NCI-H146 treated with DMSO at 0.1 percent for 48 hours (cell line): ENCODE results near the gene ADM2.

ENCODE experiments used
- DNase-seq: peaks from one replicate; lab custom pipeline; 2025; ENCODE audit not compliant: unreplicated experiment; lab: John Stamatoyannopoulos, UW

Gene ADM2

DNA sequence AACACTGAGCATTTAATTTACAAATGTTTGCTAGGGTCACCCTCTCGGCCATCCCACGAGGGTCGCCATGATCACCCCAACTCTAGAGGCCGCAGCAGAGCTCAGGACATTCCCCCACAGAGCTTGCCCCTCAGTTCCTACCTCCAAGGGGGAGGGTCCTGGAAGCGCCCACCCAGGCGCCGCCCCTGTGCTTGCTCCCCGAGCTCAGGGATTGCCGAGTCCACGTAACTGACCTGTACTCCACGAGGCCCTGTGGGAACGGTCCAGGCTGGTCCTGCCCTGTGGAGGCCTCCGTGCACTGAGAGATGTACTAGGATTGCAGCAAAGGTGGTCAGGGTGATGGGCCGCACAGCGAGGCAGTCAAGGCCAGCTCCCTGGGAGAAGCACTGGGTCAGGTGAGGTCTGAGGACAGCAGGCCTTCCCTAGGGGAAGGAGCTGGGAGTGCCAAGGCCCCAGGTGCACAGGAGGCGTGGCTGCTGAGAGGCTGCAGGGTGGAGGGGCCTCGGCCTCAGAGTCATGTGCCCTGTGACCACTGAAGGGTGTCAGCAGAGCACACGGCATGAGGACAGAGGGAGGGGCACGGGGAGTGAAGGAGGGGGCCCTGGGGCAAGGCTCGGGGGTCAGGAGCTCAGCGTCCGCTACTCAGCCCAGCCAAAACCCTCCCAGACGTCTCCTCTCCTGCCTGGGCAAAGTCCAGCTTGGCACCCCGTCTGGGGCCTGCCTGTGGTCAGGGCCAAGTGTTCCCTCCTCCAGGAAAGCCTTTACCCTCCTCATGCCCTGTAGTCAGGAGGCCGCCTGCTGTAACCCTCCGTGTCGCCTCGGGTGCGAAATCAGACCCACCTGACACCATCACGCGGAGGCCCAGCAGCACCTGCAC lies 2.9 kb downstream of the ADM2 start:
- no peak for DNase-seq

DNA sequence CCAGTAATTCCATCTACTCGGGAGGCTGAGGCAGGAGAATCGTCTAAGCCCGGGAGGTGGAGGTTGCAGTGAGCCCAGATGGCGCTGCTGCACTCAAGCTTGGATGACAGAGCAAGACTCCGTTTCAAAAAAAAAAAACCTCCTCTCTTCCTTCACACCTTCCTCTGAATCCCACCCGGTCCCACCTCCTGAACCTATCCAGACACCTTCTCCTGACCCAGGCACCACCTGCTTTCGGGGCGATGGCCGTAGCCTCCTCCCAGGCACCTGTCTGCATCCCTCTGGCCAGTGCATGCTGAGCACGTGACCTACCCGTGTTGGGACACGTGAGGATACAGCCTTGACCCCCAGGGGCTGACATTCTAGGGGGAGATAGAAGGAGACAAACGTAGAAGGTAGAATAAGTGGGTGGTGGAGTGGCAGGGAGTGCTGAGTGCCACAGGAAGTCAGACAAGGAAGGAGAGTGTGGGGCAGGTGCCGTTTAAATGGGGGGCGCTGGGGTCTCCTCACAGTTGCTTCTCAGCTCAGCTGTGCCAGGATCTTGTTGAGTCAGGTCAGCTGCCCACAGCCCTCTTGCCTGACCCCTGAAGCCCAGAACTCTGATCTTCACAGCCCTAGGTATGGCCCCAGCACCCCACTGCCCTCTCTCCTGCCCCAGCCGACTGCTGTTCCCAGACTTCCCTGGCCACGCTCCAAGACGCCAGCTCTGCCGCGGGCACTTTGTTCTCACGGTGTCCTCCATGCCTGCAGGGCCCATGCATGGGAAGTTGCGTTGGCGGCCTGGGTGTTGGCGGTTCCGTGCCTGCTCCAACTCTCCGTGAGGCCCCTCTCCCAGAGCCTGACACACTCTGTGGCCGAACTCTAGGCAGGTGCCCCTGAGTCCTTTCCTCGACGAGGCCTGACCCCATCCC lies 4.1 kb downstream of the ADM2 start:
- no peak for DNase-seq

DNA sequence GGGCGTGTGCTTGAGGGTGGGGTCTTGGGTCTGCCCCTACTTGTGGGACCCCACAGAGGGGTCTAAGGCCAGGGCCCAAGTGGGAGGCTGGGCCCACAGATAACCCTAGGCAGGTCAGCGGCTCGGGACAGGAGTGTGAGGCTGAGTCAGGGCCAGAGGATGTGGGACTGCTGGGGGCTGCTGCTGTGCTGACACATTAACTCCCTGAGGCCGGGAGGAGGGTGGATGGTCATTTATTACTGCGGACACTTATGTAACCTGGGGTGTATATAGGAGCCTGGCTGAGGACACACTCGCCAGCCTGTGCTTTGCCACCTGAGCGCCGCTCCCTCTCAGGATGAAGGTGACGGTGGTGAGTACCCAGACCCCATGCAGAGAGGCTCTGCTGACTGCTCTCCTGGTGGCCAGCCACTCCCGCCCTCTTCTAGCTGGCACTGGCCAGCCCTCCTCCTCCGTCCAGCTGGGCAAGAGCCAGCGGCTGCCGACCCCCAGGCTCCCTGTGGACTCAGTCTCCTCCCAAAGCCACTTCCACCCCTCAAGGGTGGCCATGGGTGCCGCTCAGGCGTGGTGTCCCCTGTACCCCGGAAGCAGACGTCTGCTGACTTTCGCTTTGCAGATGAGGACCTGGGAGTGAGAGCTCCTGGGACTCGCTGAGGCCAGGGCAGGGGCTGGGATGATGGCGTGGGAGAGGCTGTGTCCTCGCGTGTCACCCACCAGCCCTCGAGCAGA lies 5.4 kb downstream of the ADM2 start, which contains the start of gene MIOX:
Gene MIOX (plus strand): TSS at position 299 of the 729 bp plus-strand sequence. CDS start 39 bp downstream, at position 338.
- DNase-seq, result no peak

DNA sequence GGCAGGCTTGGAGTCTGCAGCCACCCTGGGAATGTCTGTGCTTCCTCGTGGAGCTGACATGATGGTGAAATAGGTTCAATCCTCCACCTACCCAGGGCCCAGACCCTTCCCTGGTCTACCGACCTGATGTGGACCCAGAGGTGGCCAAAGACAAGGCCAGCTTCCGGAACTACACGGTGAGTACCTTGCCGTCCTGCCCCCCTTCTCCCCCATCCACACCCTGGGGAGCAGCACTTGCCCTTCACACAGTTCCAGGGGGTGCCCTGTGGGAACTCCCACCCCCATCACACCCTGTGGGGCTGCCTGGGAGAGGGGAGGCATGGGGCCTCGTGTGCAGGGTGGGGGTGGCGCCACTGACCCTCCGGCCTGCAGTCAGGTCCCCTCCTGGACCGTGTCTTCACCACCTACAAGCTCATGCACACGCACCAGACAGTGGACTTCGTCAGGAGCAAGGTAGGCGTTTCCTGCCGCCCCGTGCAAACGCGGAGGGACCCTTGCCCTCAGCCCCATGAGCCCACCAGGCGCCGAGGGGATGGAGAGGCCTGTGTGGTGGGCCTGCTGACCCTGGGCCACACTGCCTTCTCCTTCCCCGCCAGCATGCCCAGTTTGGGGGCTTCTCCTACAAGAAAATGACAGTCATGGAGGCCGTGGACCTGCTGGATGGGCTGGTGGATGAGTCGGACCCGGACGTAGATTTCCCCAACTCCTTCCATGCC lies 6.1 kb downstream of the ADM2 start:
- no peak for DNase-seq

DNA sequence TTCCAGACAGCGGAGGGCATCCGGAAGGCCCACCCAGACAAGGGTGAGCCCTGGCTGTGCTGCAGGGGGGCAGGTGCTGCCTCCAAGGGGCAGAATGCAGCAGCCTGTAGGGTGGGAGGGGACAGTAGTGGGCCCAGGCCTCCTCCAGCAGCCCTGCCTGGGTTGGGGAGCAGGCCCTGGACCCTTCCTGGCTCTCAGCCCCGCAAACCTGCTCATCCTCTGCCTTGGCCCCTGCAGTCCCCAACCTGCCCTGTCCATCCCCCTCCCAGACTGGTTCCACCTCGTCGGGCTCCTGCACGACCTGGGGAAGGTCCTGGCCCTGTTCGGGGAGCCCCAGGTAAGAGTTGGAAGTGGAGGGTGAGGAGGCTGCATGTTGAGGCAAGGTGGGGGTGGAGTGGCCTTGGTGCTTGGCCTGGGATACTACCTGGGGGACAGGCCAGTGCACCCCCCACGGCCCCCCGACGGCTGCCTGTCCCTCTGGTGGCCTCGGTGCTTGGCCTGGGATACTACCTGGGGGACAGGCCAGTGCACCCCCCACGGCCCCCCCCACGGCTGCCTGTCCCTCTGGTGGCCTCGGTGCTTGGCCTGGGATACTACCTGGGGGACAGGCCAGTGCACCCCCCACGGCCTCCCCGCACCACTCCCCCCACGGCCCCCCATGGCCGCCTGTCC lies 6.8 kb downstream of the ADM2 start:
- no peak for DNase-seq

DNA sequence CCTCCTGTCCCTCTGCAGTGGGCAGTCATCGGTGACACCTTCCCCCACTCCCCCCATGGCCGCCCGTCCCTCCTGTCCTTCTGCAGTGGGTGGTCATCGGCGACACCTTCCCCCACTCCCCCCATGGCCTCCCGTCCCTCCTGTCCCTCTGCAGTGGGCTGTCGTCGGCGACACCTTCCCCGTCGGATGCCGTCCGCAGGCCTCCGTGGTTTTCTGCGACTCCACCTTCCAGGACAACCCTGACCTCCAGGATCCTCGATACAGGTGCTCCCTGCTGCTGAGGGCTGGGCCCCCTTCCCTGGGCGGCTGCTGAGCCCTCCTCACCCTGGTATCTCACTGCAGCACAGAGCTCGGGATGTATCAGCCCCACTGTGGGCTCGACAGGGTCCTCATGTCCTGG lies 7.5 kb downstream of the ADM2 start:
- no peak for DNase-seq

DNA sequence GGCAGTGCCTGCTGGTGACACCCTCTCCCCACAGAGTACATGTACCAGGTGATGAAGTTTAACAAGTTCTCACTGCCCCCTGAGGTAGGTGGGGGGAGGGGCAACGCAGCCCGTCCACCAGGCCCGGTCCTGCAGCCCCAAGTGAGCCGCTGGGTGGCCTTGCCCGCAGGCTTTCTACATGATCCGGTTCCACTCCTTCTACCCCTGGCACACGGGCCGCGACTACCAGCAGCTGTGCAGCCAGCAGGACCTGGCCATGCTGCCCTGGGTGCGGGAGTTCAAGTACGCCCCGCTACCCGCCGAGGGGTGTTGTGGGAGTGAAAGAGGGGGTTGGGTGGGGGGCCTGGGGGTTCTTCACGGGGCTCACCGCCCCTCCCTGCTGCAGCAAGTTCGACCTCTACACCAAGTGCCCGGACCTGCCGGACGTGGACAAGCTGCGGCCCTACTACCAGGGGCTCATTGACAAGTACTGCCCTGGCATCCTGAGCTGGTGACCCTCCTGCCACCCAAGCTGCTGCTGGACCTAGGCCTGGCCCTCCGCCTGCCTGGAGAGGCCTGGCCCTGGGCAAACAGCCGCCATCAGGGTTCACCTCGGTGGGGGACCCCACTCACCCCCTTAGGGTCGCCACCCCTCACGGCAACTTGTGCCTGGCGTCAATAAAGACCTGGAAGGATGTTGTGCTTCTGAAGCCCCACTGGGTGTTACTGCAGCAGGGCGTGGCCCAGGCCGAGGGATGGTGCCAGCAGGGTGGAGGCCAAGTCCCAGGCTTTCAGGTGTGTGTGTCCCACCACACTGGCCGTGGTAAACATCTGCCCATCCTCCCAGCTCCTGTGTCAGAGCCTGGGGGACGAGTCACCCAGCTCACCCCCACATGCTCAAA lies 8.3 kb downstream of the ADM2 start:
- no peak for DNase-seq

DNA sequence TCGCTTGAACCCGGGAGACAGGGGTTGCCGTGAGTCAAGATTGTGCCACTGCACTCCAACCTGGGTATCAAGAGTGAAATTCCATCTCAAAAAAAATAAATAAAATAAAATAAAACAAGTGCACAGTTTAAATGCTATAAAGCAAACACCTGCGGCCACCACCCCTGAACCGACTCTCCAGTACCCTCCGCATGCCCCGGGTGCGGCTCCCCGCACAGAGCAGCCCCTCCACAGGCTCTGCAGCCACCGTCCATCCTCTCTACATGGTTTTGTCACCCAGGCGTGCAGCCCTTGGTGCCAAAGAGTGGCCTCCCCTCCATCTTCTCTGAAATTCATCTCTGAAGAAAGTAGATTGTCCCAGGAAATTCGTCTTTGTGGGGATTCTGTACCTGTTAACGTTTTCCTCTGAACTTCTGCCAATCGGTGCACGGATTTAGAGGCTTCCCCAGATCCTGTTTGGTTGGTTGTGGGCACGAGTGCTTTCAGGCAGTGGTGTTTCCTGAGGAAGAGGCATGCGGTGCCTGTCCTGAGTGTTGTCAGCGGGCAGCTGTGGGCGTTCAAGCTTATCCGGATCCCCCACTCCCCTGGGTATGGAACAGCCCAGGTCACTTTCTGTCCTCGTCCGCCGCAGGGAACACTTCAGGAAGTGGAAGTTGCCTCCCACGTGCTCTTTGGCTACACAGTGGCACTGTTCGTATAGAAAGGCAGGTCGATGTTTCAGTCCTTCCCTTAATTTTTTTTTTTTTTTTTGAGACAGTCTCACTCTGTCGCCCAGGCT lies 9.4 kb downstream of the ADM2 start:
- no peak for DNase-seq

DNA sequence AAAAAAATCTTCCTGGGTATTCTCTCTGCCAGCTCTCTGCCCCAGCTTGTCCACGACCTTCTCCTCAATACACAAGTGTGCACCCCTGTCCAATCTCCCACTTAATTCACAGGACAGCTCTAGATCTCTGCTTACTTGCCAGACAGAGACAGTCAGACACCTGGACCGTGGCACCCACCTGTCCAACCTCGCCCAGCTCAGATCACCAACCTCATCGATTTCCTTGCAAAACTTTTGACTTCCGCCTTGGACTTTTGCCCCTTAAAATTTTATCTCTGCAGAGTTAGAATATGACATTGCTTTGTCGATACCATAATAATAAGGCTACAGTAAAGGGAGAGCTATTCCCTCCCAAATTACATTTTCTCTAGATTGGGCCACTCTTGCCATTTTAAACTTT lies 15.8 kb downstream of the ADM2 start:
- DNase-seq, result no peak

DNA sequence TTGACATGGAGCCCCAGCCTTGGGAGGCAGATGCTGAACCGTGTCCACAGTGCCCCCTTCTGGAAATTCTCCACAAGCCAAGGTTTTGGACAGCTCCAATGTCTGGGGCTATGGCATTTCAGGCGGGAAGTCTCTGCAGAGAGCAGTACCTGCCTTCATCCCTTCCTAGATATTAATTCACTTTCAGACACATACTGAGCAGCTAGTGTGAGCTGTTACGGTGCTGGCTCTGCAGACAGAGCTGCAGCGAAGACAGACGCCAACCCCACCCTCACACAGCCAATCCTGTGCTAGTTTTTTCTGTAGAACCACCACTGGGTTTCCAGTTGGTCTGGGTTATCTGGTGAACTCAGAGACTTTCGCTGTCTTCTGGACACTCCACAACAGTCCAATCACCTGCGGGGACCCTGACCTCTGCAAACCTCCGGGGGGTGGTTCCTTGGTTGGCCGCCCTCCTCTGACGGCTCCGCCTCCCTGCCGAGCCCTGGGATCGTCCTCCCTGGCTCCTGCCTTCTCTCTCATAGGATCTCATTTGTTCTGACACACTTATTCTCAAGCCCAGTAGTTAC lies 17.1 kb downstream of the ADM2 start:
- DNase-seq, result peak; percentile 18

DNA sequence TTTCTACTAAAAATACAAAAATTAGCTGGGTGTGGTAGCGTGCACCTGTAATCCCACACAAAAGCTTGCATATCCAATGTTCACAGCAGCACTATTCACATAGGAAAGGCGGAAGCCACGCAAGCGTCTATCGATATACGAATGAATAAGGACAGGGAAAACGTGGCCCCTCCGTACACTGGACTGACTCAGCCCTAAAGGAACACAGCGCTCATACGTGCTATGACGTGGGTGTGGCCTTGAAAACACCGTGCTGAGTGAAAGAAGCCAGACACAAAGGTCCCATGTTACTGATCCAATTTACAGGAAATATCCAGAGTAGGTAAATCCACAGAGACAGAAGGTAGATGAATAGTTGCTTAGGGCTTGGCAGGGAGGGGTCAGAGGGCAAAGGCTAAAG lies 19.1 kb downstream of the ADM2 start:
- DNase-seq, result no peak

DNA sequence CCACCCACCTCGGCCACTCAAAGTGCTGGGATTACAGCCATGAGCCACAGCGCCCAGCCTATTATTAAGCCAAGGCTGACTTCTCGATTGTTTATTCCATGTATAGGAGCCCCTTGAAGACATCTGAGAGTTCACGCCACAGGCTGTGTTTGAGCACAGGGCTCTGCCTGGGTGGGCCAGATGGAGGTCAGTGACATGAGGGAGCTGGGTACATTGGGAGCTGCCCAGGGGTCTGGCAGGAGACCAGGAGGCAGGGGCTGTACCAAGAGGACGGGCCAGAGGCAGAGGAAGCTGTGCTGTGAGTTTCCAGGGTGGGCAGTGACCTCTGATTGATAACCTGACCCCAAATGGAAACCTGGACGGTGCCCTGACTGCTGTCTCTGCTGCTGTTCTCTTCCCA lies 20.8 kb downstream of the ADM2 start:
- no peak for DNase-seq

DNA sequence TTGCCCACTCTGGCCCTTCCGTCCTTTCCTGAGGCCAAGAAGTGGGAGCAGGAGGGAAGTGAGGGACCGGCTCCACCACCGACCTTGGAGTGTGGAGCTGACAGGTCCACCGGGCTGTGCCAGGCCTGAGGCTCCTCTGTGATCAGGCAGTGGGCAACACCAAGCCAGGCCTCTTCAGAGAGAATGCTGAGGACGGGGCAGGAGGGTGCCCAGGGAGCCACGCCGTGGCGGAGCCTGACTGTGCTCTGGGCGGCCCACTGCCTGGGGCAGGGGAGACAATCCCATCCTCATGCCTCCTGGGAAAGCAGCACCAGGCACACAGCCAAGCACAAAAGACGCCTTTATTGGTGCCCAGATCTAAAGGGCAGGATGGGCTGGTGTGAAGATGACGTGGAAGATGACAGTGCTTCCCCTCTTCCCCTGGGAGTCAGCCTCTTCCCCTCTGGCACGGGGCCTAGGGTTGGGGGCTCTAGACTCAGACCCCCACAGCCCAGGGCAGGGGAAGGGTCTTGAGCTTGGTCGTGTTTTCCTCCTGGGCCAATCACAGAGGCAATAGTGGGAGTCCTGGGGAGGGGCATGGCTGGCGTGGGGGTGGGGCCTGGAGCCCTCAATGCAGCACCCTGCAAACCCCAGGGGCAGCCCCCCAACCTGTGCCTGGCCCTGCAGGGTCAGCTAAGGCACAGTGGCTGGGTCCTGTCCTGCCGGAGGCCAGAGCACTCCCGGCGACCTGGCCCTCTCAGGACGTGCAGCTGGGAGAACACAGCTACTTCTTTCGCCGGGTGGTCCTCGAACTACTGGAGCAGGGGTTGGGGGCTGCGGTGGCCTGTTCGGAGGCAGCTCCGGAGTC lies 21.5 kb downstream of the ADM2 start:
- no peak for DNase-seq

DNA sequence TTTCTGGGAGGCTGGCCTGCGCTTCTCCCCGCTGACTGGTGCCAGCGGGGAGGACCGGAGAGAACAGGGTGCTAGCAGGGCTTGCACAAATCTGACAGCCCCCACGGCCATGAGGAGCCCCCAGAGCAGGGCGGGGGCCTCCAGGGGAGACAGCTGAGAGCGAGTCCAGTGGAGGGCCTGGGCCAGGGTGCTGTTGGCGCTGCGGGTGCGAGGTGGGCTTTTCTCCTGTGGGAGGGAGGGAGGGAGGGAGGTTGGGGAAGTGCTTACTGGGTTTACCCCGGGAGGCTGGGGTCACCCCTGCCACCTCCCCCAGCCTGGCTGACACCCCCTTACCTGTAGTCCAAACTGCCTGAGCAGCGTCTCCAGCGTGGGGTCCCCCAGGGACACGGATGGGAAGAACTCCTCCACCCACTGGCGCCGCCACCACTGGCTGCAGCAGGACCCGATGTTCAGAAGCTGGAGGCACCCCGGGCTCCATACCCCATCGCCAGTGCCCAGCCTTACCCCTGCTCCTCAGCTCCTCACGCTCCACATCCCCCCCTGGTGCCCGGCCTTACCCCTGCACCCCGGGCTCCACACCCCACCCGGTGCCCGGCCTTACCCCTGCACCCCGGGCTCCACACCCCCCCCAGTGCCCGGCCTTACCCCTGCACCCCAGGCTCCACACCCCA lies 22.3 kb downstream of the ADM2 start:
- DNase-seq, result no peak

DNA sequence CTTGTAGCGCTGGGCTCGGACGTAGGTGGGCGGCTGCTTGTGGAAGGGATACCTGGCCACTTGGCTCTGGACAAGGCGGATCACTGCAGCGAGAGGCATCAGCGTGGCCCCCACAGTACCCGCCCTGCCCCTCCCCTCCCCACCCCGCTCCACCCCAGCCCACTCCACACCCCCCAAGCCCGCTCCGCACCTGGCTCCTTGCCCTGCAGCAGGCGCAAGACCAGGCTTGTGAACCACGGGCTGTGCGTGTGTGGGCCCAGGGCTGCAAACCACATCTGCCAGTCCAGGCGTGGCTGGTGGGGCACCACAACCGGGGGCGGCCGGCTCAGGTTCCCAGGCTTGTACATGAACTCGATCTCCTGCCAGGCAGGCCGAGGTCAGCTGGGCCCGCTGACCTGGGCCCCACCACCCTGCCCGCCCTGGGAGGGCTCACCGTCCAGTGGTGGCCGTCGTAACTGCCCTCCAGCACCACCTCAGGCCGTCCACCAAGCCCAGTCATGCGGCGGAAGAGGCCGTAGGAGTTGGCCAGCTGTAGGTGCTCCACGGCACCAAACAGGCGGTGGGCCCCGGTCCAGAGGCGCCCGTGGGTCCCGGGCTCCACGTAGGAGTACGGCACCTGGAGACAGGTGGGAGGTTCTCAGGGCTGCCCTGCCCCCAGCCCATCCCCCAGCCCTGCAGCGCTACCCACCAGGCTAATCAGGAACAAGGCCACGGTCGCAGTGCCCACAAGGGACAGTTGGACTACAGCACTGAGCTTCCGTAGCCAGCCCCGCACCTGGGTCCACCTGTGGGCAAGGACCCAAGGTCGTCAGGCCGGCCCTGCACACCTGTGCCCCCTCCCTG lies 23.2 kb downstream of the ADM2 start:
- no peak for DNase-seq
